Keratinocyte (primary cell): ENCODE data around the gene PLEKHD1.

ENCODE experiments used
- CTCF ChIP-seq, 3 experiments: IDR thresholded peaks in 1 of 3; conservative IDR thresholded peaks in 1 of 3; optimal IDR thresholded peaks in 1 of 3; 2 replicates in 2 of 3; 3 replicates in 1 of 3; pipeline versions ENCODE3 to v1.5.1; 2011; ENCODE audit warnings: low read length in 3 of 3, mild to moderate bottlenecking in 3 of 3, moderate library complexity in 2 of 3, control low read depth in 1 of 3, inconsistent platforms in 1 of 3; ENCODE audit not compliant: insufficient read depth in 2 of 3; ENCODE audit errors: extremely low read depth in 1 of 3
- EZH2 ChIP-seq: IDR thresholded peaks from one replicate; pipeline ENCODE4 v1.6.1; 2012; ENCODE audit warnings: inconsistent platforms, mild to moderate bottlenecking, low read length, moderate library complexity

- TF ChIP-seq CTCF (optimal IDR thresholded peaks at IDR 0.05 in 1 of 3, IDR thresholded peaks at IDR 0.05 in 1 of 3, conservative IDR thresholded peaks at IDR 0.05 in 1 of 3; ENCODE audit: extremely low read depth in 1 of 3, insufficient read depth in 2 of 3, low read length in 3 of 3): no peak
- no peak for TF ChIP-seq EZH2
These were observed 4.8 kb upstream of the PLEKHD1 start for GRCh38 chr14:69479696-69480095.
